H1 (cell line): ENCODE results near the gene HSPB1. TPM values are rescaled to one million over a fixed set of nuclear protein-coding genes. Genes with fewer than 3 reads are reported as not detected.

Source experiments
- CTCF ChIA-PET: fragments of 300-600 bp; sonication (Branson Sonifier 250); formaldehyde crosslinking; loops from one replicate; lab custom pipeline; 2021; ENCODE audit not compliant: partially characterized antibody; lab: Charles Lee
- POLR2A ChIA-PET: fragments of 300-600 bp; sonication (Branson Sonifier 250); formaldehyde crosslinking; loops from one replicate; lab custom pipeline; 2021; ENCODE audit warnings: inconsistent platforms; ENCODE audit not compliant: partially characterized antibody; lab: Charles Lee
- DNase-seq, 2 experiments: peaks; one replicate each; pipeline versions ENCODE4 v3.0.0 to v3.0.0-alpha.2; 2010 to 2022; ENCODE audit warnings: low spot score in 2 of 2, low read depth in 1 of 2, mixed read lengths in 1 of 2
- FAIRE-seq: peaks from 2 replicates; lab custom pipeline; 2011; peaks lifted over from hg19 to GRCh38; lab: Jason Lieb, UNC
- H2AFZ ChIP-seq: 2 replicates; pipeline ENCODE4 v1.8.1; 2012; ENCODE audit warnings: low read length, inconsistent platforms
- H2AK5ac ChIP-seq: 2 replicates; pipeline ENCODE4 v1.6.1; 2013; ENCODE audit warnings: low read depth, low read length
- H2BK120ac ChIP-seq: replicated peaks from 2 replicates; pipeline ENCODE3; 2013; ENCODE audit warnings: low read depth, low read length, inconsistent platforms
- H2BK12ac ChIP-seq: 2 replicates; pipeline ENCODE4 v1.6.1; 2013; ENCODE audit warnings: low read depth, low read length
- H2BK15ac ChIP-seq: 2 replicates; pipeline ENCODE4 v1.6.1; 2013; ENCODE audit warnings: low read length
- H2BK20ac ChIP-seq: 2 replicates; pipeline ENCODE4 v1.6.1; 2013; ENCODE audit warnings: low read length
- H2BK5ac ChIP-seq: 2 replicates; pipeline ENCODE4 v1.6.1; 2013; ENCODE audit warnings: low read depth, low read length
- H3K14ac ChIP-seq: 2 replicates; pipeline ENCODE4 v1.6.1; 2013; ENCODE audit warnings: inconsistent platforms; ENCODE audit not compliant: insufficient read length
- H3K18ac ChIP-seq: 2 replicates; pipeline ENCODE4 v1.6.1; 2013; ENCODE audit warnings: low read length; ENCODE audit errors: extremely low read depth
- H3K23ac ChIP-seq: 2 replicates; pipeline ENCODE4 v1.6.1; 2013; ENCODE audit warnings: inconsistent platforms; ENCODE audit not compliant: insufficient read length
- H3K23me2 ChIP-seq: 2 replicates; pipeline ENCODE4 v1.6.1; 2013; ENCODE audit warnings: low read depth, low read length
- H3K27ac ChIP-seq: 2 replicates; pipeline ENCODE4 v1.6.1; 2011; ENCODE audit warnings: low read depth, low read length, inconsistent platforms
- H3K27me3 ChIP-seq, 4 experiments: replicated peaks in 1 of 4; 1 replicate in 1 of 4; 2 replicates in 3 of 4; pipeline versions ENCODE4 v1.6.1 to v1.8.1; 2011 to 2013; ENCODE audit warnings: low read length in 3 of 4, mild to moderate bottlenecking in 3 of 4, inconsistent platforms in 2 of 4, mixed read lengths in 2 of 4, moderate library complexity in 1 of 4; ENCODE audit not compliant: control insufficient read depth in 3 of 4, insufficient read depth in 3 of 4; ENCODE audit errors: extremely low read depth in 1 of 4
- H3K36me3 ChIP-seq, 4 experiments: 2 replicates each; pipeline versions ENCODE4 v1.6.1 to v1.8.1; 2011 to 2013; ENCODE audit warnings: mild to moderate bottlenecking in 4 of 4, low read length in 3 of 4, moderate library complexity in 2 of 4, control low read depth in 1 of 4, inconsistent platforms in 1 of 4; ENCODE audit not compliant: insufficient read depth in 4 of 4, control insufficient read depth in 2 of 4
- H3K4ac ChIP-seq: replicated peaks from 2 replicates; pipeline ENCODE3; 2013; ENCODE audit warnings: low read length, low read depth, mixed read lengths, inconsistent platforms; ENCODE audit not compliant: insufficient read length
- H3K4me1 ChIP-seq, 4 experiments: replicated peaks in 1 of 4; 1 replicate in 1 of 4; 2 replicates in 3 of 4; pipeline versions ENCODE4 v1.6.1 to v1.8.1; 2011 to 2013; ENCODE audit warnings: low read length in 3 of 4, inconsistent platforms in 2 of 4, mixed read lengths in 1 of 4; ENCODE audit not compliant: insufficient read depth in 4 of 4, control insufficient read depth in 3 of 4
- H3K4me2 ChIP-seq, 2 experiments: 2 replicates each; pipeline versions ENCODE4 v1.6.1 to v1.8.1; 2011 to 2013; ENCODE audit warnings: low read depth in 2 of 2, low read length in 2 of 2, control low read depth in 1 of 2, inconsistent platforms in 1 of 2, mild to moderate bottlenecking in 1 of 2; ENCODE audit not compliant: insufficient read depth in 1 of 2
- H3K4me3 ChIP-seq, 4 experiments: fragments of 200-600, 300-600 bp in 1 of 4; sonication (generic), shearing (Covaris generic), sonication (Bioruptor Twin) in 1 of 4; 2 replicates each; pipeline versions ENCODE4 v1.5.1 to v1.8.1; 2011 to 2016; ENCODE audit warnings: low read length in 4 of 4, low read depth in 3 of 4, control low read depth in 2 of 4, inconsistent platforms in 2 of 4, mild to moderate bottlenecking in 2 of 4, mixed read lengths in 1 of 4, moderate library complexity in 1 of 4; ENCODE audit not compliant: insufficient read depth in 2 of 4; ENCODE audit errors: extremely low read depth in 1 of 4
- H3K56ac ChIP-seq: replicated peaks from 2 replicates; pipeline ENCODE3; 2013; ENCODE audit warnings: low read depth, mild to moderate bottlenecking, mixed read lengths, low read length, inconsistent platforms; ENCODE audit not compliant: insufficient read length
- H3K79me1 ChIP-seq: 2 replicates; pipeline ENCODE4 v1.6.1; 2013; ENCODE audit warnings: low read depth, low read length, control low read depth
- H3K79me2 ChIP-seq, 2 experiments: 2 replicates each; pipeline versions ENCODE4 v1.6.1 to v1.8.1; 2012 to 2013; ENCODE audit warnings: low read length in 2 of 2, mild to moderate bottlenecking in 2 of 2, inconsistent platforms in 1 of 2; ENCODE audit not compliant: insufficient read depth in 2 of 2, control insufficient read depth in 1 of 2
- H3K9ac ChIP-seq, 4 experiments: replicated peaks in 1 of 4; 1 replicate in 1 of 4; 2 replicates in 3 of 4; pipeline versions ENCODE4 v1.6.1 to v1.8.1; 2011 to 2013; ENCODE audit warnings: low read depth in 3 of 4, low read length in 3 of 4, control low read depth in 2 of 4, mild to moderate bottlenecking in 2 of 4, moderate library complexity in 2 of 4, inconsistent platforms in 1 of 4; ENCODE audit errors: extremely low read depth in 1 of 4
- H3K9me3 ChIP-seq, 2 experiments: 2 replicates each; pipeline versions ENCODE4 v1.6.1 to v1.8.1; 2012 to 2013; ENCODE audit warnings: mild to moderate bottlenecking in 2 of 2, moderate library complexity in 2 of 2, control low read depth in 1 of 2, inconsistent platforms in 1 of 2, low read depth in 1 of 2, low read length in 1 of 2, mixed read lengths in 1 of 2; ENCODE audit not compliant: insufficient read depth in 2 of 2
- H4K20me1 ChIP-seq, 2 experiments: replicated peaks in 1 of 2; 2 replicates each; pipeline versions ENCODE3 to v1.8.1; 2011 to 2013; ENCODE audit warnings: inconsistent platforms in 2 of 2, low read length in 2 of 2, mild to moderate bottlenecking in 1 of 2; ENCODE audit not compliant: insufficient read depth in 2 of 2, control insufficient read depth in 1 of 2
- H4K5ac ChIP-seq: 2 replicates; pipeline ENCODE4 v1.6.1; 2013; ENCODE audit warnings: low read length, low read depth, mixed read lengths, inconsistent platforms; ENCODE audit not compliant: insufficient read length
- H4K8ac ChIP-seq: 2 replicates; pipeline ENCODE4 v1.8.0; 2013; ENCODE audit warnings: mild to moderate bottlenecking, moderate library complexity, low read length, inconsistent platforms; ENCODE audit not compliant: insufficient read depth; ENCODE audit errors: extremely low read depth
- H4K91ac ChIP-seq: replicated peaks from 2 replicates; pipeline ENCODE3; 2013; ENCODE audit warnings: low read length, mixed read lengths, inconsistent platforms; ENCODE audit not compliant: insufficient read length
- JUND ChIP-seq: IDR thresholded peaks from 2 replicates; pipeline ENCODE4 v1.6.1; 2011; ENCODE audit warnings: mild to moderate bottlenecking, improper control_type of control experiment, low read length
- SP1 ChIP-seq: IDR thresholded peaks from 2 replicates; pipeline ENCODE4 v1.6.1; 2011; ENCODE audit warnings: low read depth, low read length
- WGBS, 2 experiments: shearing (Covaris generic) in 1 of 2; methylation state at CpG; one replicate each; pipeline versions ENCODE4 v1.1.6 to v1.1.7; 2013 to 2015; ENCODE audit warnings: low lambda C conversion rate in 2 of 2, mixed read lengths in 2 of 2, inconsistent platforms in 1 of 2, low coverage in 1 of 2, missing lambda C conversion rate in 1 of 2; ENCODE audit not compliant: insufficient replicate concordance in 2 of 2, insufficient coverage in 1 of 2, insufficient read length in 1 of 2; ENCODE audit errors: extremely low coverage in 1 of 2, missing lambda C conversion rate in 1 of 2; 5-methylcytosine and 5-hydroxymethylcytosine counted together
- polyA plus RNA-seq, 7 experiments: library from polyadenylated mRNA; depleted of rRNA in 3 of 7; stranded (reverse) in 5 of 7; unstranded in 2 of 7; fragments of >200 nt in 5 of 7; fragments of 200-250 nt in 2 of 7; gene quantifications; 1 replicate in 5 of 7; 2 replicates in 1 of 7; 4 replicates in 1 of 7; pipeline versions ENCODE4 v1.2.1 to v1.2.3, GENCODE V29; 2011 to 2013; ENCODE audit warnings: missing spikeins in 2 of 7, mixed read lengths in 2 of 7
- total RNA-seq: library from RNA; stranded (reverse); fragmentation: NEBNext Ultra II Directional; extraction: Animal tissue kit (Norgen Biotek cat#: 25700); gene quantifications from 2 replicates; pipeline ENCODE4 v1.2.1, GENCODE V29; 2021
- TF ChIP-seq, protein P1 (sequence below): IDR thresholded peaks from 2 replicates; pipeline ENCODE4 v1.6.1; 2012; ENCODE audit warnings: inconsistent platforms

HSPB1 gene
- total and polyA plus RNA-seq, 2 of the 8 experiments (the other 6 are each of a cell fraction or from before 2014, with no cell fraction given) = 165 to 254 TPM

DNA sequence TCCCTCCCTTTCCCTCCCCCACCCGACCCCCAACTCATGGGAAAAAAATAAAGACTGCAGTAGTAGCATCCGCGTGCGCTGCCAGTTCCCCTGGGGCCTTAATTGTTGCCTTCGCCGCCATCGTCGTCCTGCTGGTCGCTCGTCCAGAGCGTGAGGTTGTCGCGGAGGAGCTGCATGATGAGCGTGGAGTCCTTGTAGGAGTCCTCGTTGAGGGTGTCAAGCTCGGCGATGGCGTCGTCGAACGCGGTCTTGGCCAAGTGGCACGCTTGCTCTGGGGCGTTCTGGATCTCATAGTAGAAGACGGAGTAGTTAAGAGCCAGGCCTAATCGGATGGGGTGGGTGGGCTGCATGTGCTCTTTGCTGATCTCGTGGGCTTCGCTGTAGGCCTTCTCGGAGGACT, 27.0 kb downstream of the HSPB1 start:
- Histone ChIP-seq H4K91ac (no peak overlapping the region), H2AFZ (no peak overlapping the region), H3K27ac (no peak overlapping the region), H3K9me3 (no peaks in the 10 kb centered on the region), H3K27me3 (no peaks in the 10 kb centered on the region), H3K23me2 (no peaks in the 10 kb centered on the region), H3K4me2 (no peak overlapping the region), H3K18ac (no peak overlapping the region), H3K36me3 (peaks cover 22 to 60% (median 48%) of the 10 kb centered on the region in 4 experiments), H2AK5ac (no peak overlapping the region), H2BK12ac (no peak overlapping the region), H3K9ac (no peak overlapping the region), H2BK120ac (no peak overlapping the region), H3K56ac (no peak overlapping the region), H3K14ac (no peak overlapping the region), H3K79me2 (peaks cover 11 to 85% of the 10 kb centered on the region in 2 experiments), H2BK15ac (no peak overlapping the region), H3K4ac (no peak overlapping the region), H4K5ac (no peak overlapping the region), H3K4me1 (peaks cover 0 to 4% (median under 1%) of the 10 kb centered on the region in 4 experiments; a peak in 2 of 7 replicates), H3K4me3 (no peak overlapping the region), H2BK5ac (no peak overlapping the region; the same call in 1 of the 2 replicates), H3K23ac (no peak overlapping the region), H2BK20ac (no peak overlapping the region), H4K20me1 (peaks cover 39 to 46% of the 10 kb centered on the region in 2 experiments), H3K79me1 (peaks cover 7% of the 10 kb centered on the region), H4K8ac (no peak overlapping the region)
- no peak for FAIRE-seq
- ChIA-PET POLR2A (interaction anchor here (2.9 to 15.6 kb wide), 2 partner anchors 11 to 25 kb away, joined by 14 to 249 read pairs; partner anchors contain the start of gene YWHAG), CTCF (interaction anchor here (0.9 to 2.2 kb wide), 6 partner anchors 8 to 151 kb away, joined by 3 to 5 read pairs (median 3); no protein-coding TSS in a partner anchor)
- TF ChIP-seq, protein P1, sequence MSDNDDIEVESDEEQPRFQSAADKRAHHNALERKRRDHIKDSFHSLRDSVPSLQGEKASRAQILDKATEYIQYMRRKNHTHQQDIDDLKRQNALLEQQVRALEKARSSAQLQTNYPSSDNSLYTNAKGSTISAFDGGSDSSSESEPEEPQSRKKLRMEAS = no peak
- TF ChIP-seq SP1 (peak; percentile 21; the same call in 1 of the 2 replicates), JUND (no peak)
- DNase-seq = no peak
- 93% methylated on average over 29 of the region's 29 CpGs; no CpG with 5 or more reads in 1 of the 2 experiments for WGBS, 2 experiments
